Natural killer cell treated with Interleukin-12 subunit alpha and Interleukin-12 subunit beta and Interleukin-15 and Interleukin-18, amount 100 ng/mL, for 72 hours (primary cell): ENCODE measurements around the gene MYADML2. TPM values are rescaled to one million over a fixed set of nuclear protein-coding genes. Genes with fewer than 3 reads are reported as not detected.

Experiments used
- ATAC-seq, 2 donors: fragments of 150-1000 bp; cut with Tn5 transposase in 1 of 2; sonication (Bioruptor Pico), chemical (Tn5 transposase) in 1 of 2; 2 replicates each; pipeline ENCODE4 v1.10.0; 2021
- DNase-seq: peaks from one replicate; pipeline ENCODE4 v3.0.0; 2022; ENCODE audit warnings: low spot score
- H3K27ac Mint-ChIP-seq, 2 donors: 1 replicate in 1 of 2; 2 replicates in 1 of 2; pipeline ENCODE4 v1.8.0; 2022; ENCODE audit warnings: mixed read lengths in 2 of 2, mild to moderate bottlenecking in 1 of 2, moderate library complexity in 1 of 2
- H3K27me3 Mint-ChIP-seq, 2 donors: 1 replicate in 1 of 2; 2 replicates in 1 of 2; pipeline ENCODE4 v1.8.0; 2022; ENCODE audit warnings: mixed read lengths in 2 of 2
- H3K36me3 Mint-ChIP-seq: one replicate; pipeline ENCODE4 v1.8.0; 2022; ENCODE audit warnings: mixed read lengths
- H3K4me1 Mint-ChIP-seq, 2 donors: 1 replicate in 1 of 2; 2 replicates in 1 of 2; pipeline ENCODE4 v1.8.0; 2022; ENCODE audit warnings: low read depth in 2 of 2, mixed read lengths in 2 of 2, mild to moderate bottlenecking in 1 of 2
- H3K4me3 Mint-ChIP-seq: one replicate; pipeline ENCODE4 v1.8.0; 2022; ENCODE audit warnings: mixed read lengths
- H3K9me3 Mint-ChIP-seq: 2 replicates; pipeline ENCODE4 v1.8.0; 2022; ENCODE audit warnings: mixed read lengths
- total RNA-seq, 2 donors: library from RNA; stranded (reverse); gene quantifications; one replicate each; pipeline ENCODE4 v1.2.3, GENCODE V29; 2022

The MYADML2 gene, protein sequence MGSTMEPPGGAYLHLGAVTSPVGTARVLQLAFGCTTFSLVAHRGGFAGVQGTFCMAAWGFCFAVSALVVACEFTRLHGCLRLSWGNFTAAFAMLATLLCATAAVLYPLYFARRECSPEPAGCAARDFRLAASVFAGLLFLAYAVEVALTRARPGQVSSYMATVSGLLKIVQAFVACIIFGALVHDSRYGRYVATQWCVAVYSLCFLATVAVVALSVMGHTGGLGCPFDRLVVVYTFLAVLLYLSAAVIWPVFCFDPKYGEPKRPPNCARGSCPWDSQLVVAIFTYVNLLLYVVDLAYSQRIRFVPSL
- not detected for total RNA-seq

GRCh38 chr17:81947189-81947588 lies at the start of gene MYADML2:
Gene MYADML2, minus strand, starts transcription at chr17:81947233. Its CDS starts 5,492 bp downstream, at chr17:81941741.
- peaks cover 0 to 2% of the 10 kb centered on the region in 2 donors for H3K27me3 Mint-ChIP-seq
- ATAC-seq (no peak), DNase-seq (no peak)
- H3K36me3 Mint-ChIP-seq: no peaks in the 10 kb centered on the region
- H3K9me3 Mint-ChIP-seq: no peaks in the 10 kb centered on the region
- no peak within 1 kb of the TSS for H3K4me3 Mint-ChIP-seq
- no peaks in the 10 kb centered on the region for H3K4me1 Mint-ChIP-seq
- H3K27ac Mint-ChIP-seq: no peak within 1 kb of the TSS

GRCh38 chr17:81996232-81996756 lies 49.3 kb upstream of the MYADML2 start:
- Mint-ChIP-seq H3K4me1 (no peaks in the 10 kb centered on the region), H3K9me3 (no peaks in the 10 kb centered on the region), H3K27ac (no peak overlapping the region), H3K4me3 (no peak overlapping the region), H3K36me3 (no peaks in the 10 kb centered on the region), H3K27me3 (no peaks in the 10 kb centered on the region)
- DNase-seq (no peak), ATAC-seq (no peak)

DNA sequence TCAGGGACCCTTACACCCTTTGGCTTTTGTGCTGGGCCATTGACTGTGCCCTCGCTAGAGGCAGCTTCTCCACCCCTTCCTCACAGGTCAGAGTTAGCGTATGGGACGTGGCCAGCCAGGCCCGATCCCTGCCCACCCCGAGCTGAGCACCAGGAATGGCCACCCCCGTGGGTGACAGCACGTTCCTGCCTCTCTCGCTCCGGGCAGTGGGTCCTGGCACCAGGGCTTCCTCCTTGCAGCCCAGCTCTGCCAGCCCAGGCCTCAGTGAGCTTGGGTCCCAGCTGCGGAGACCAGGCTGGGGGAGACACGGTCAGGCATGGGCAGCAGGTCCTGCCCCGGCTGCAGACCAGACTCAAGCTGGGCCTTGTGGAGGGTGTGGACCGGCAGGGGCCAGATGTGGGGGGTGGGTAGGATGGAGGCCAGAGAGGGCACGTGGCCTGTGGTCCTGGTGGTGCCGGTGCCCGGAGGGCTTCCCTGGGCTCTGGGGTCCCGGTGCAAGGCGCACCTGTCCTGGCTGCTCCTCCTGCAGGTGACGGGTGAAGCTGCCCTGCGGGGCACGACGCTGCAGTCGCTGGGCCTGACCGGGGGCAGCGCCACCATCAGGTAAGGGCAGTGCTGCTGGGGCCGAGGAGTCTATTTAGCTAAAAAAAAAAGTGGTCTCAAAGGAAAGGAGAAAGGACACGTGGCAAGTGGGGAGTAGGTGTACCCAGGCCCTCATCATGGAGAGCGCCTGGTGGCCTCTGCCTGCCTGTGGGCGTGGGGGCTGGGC lies 48.6 kb upstream of the MYADML2 start:
- Mint-ChIP-seq H3K27ac (no peak overlapping the region), H3K36me3 (no peaks in the 10 kb centered on the region), H3K4me3 (no peak overlapping the region), H3K27me3 (no peaks in the 10 kb centered on the region), H3K4me1 (peaks cover 0 to 2% of the 10 kb centered on the region in 2 donors), H3K9me3 (no peaks in the 10 kb centered on the region)
- DNase-seq: no peak
- no peak for ATAC-seq

DNA sequence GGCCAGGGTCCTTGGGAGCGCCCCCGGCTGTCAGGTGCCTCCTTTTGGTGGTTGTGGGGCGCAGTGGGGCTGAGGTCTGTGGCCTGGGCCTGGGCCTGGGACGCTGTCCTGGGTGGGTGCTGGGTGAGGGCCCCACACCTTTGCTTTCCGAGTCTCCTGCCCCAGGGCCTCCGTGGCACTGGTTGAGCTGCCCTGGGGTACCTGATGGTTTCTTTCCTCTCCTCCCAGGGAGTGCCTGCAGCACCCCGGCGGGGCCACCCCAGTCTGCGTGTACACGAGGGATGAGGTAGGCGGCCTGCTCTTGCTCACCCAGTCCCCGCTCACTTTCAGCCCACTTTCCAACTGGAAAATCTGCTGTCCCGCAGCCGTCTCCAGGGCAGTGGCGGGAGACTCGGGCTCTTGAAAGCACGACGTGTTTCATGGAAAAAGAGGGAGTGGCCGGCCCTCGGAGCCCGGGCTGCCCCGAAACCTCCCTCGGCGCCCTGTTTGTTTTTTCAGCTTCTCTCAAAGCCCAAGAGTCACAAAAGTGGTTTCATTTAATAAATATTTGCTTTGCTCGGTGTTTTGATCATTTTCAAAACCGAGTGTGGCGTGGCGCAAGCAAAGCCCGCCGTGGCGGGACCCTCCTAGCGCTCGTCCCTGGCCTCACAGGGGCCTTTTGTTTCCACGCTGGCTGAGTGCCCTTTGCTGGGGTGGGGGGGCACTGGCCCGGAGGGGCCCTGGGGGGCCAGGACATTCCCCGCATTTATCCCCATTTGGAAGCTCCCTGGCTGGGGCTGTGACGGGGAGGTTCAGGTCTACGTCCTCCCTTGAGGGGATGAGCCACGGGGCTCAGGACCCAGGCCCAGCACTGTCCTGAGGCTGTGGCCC lies 47.8 kb upstream of the MYADML2 start:
- H3K4me3 Mint-ChIP-seq: no peak overlapping the region
- no peaks in the 10 kb centered on the region for H3K36me3 Mint-ChIP-seq
- peaks cover 0 to 4% of the 10 kb centered on the region in 2 donors for H3K4me1 Mint-ChIP-seq
- ATAC-seq: no peak
- H3K27me3 Mint-ChIP-seq: no peaks in the 10 kb centered on the region
- H3K27ac Mint-ChIP-seq: no peak overlapping the region
- no peak for DNase-seq
- no peaks in the 10 kb centered on the region for H3K9me3 Mint-ChIP-seq

- DNase-seq (no peak), ATAC-seq (no peak)
- H3K9me3 Mint-ChIP-seq: no peaks in the 10 kb centered on the region
- H3K27me3 Mint-ChIP-seq: no peaks in the 10 kb centered on the region
- H3K27ac Mint-ChIP-seq: no peak overlapping the region
- peaks cover 0 to 4% of the 10 kb centered on the region in 2 donors for H3K4me1 Mint-ChIP-seq
- no peaks in the 10 kb centered on the region for H3K36me3 Mint-ChIP-seq
- no peak overlapping the region for H3K4me3 Mint-ChIP-seq
These were observed 46.9 kb upstream of the MYADML2 start for GRCh38 chr17:81993729-81994592.

DNA sequence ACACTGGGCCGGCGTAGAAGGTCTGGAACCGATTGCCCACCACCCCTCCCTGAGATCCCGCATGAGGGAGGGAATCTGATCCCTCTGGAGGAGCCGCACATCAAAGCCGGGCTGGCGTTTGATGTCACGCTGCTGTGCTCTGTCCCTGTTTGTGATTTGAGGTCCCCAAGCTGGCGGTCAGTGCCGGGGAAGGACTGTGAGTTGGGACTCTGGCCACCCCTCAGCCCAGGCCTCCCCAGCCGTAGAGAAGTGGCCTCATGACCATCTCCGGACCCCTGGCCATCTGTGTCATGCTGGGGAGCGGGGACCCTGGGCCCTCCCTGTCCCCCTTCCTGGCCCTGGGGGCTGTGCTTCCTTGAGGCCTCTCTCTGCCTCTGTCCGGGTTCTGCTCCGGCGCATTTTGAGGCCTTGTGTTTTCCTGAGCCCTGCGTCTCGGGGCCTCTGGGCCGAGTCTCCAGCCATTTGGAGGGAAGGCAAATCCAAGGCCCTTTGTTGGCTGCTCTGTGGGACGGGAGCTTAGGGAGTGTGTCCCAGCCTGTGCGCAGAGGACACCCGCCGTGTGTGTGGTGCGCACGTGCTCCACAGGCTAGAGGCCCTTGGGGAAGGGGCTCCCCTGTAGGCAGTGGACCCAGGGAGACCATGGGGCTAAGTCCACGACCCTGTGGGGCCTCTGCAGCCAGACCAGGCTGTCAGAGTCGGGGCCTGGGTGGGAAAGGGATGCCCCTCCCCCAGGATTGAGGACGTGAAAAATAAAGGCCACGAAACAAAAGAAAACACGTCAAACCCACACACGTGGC lies 45.5 kb upstream of the MYADML2 start:
- Mint-ChIP-seq H3K4me1 (peaks cover 0 to 4% of the 10 kb centered on the region in 2 donors), H3K27ac (no peak overlapping the region), H3K9me3 (no peaks in the 10 kb centered on the region), H3K4me3 (no peak overlapping the region), H3K36me3 (no peaks in the 10 kb centered on the region), H3K27me3 (no peaks in the 10 kb centered on the region)
- ATAC-seq (no peak), DNase-seq (no peak)

DNA sequence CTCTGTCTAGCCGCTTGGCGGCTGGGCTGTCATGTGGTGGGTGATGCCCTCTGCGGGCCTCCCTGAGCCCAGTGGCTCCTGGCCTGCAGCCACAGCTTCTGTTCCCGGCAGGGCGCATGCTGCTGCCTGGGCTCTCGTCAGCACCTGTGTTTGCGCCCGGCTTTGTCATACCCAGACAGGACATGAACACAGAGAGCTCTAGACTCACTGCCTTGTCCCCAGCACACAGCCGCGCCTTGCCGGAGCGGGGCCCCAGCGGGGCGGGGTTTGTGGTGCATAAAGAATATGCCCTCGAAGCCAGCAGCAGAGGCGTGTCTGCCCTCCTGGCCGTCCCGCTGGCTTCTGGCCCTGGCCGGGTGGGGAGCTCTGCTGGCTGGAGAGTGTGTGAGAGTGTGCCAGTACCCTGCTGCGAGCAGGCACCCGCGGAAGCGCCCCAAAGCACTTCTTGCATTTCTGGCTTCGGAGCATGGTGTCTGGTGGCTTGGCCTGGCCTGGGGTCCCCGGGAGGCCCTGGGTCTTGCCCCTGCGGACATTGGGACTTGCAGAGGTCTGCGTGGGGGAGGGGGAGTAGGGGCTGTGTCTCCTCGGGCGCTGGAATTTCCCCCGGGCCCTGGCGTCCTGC lies 44.8 kb upstream of the MYADML2 start:
- DNase-seq: no peak
- ATAC-seq: no peak
- Mint-ChIP-seq H3K36me3 (no peaks in the 10 kb centered on the region), H3K4me1 (peaks cover 0 to 6% of the 10 kb centered on the region in 2 donors), H3K9me3 (no peaks in the 10 kb centered on the region), H3K4me3 (no peak overlapping the region), H3K27me3 (no peaks in the 10 kb centered on the region), H3K27ac (no peak overlapping the region)

DNA sequence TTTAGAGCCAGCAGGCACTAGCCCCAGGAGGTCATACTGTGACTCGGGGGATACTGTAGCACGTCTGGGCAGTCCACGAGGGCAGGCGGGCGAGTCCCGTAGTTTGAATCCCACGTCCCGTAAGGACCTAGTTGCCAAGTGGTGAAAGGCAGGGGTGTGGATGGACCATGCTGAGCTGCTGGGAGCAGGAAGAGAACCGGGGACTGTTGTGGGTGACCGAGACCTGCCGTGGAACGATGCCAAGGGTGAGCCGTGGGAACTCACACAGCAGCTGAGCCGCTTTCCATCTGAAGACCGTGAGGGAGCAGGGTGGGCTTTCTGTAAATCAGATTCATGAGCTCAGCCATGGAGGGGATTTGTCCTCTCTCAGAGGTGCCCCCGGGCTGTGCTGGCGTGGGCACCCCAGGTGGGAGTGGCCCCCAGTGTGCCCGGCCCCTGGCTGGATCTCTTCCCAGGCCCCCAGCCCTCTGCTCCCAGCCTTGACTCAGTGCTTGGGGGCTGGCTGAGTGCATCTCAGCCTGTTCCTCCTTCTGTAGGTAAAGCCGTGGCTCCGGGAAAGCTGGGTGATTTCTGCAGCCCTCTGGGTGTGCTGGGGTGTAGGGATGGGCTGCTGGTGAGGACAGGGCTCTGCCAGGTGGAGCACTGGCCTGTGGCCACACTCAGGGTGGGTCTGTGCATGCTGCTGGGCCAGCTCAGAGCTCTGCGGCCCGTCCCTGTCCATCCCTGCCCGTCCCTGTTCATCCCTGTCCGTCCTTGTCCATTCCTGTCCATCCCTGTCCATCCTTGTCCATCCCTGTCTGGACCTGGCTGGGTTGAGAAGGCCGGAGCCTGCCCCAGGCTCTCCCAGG lies 44.0 kb upstream of the MYADML2 start:
- H3K4me3 Mint-ChIP-seq: no peak overlapping the region
- DNase-seq: no peak
- no peak overlapping the region for H3K27ac Mint-ChIP-seq

GRCh38 chr17:81987161-81987770 lies 40.2 kb upstream of the MYADML2 start:
- Mint-ChIP-seq H3K9me3 (no peaks in the 10 kb centered on the region), H3K36me3 (peaks cover 4% of the 10 kb centered on the region), H3K27ac (no peak overlapping the region), H3K4me1 (peaks cover 0 to 13% of the 10 kb centered on the region in 2 donors), H3K4me3 (no peak overlapping the region), H3K27me3 (no peaks in the 10 kb centered on the region)
- no peak for ATAC-seq
- no peak for DNase-seq

More for the DNA sequence above, 44.0 kb upstream of the MYADML2 start:
- Mint-ChIP-seq H3K9me3 (no peaks in the 10 kb centered on the region), H3K36me3 (no peaks in the 10 kb centered on the region), H3K4me1 (peaks cover 0 to 9% of the 10 kb centered on the region in 2 donors), H3K27me3 (no peaks in the 10 kb centered on the region)
- no peak for ATAC-seq

DNA sequence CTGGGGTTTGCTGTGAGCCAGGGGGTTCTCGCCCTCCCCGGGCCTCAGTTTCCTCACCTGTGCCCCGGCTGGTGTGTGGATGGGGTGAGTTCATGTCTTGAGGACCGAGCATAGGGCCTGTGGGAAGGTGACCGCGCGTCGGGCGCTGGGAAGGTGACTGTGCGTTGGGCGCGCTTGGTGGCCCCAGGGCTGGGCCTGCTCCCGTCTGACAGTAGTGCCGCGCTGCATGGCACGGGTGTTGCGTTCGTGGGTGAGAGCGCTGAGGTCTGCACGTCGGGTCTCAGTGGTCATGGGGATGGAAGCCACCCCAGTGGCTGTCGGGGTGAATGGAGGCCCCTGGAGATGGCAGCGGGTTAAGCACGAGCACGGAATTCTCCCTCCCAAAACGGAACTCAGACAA lies 39.6 kb upstream of the MYADML2 start:
- Mint-ChIP-seq H3K4me3 (no peak overlapping the region), H3K27me3 (no peaks in the 10 kb centered on the region), H3K4me1 (peaks cover 0 to 13% of the 10 kb centered on the region in 2 donors), H3K27ac (no peak overlapping the region), H3K36me3 (peaks cover 4% of the 10 kb centered on the region), H3K9me3 (no peaks in the 10 kb centered on the region)
- no peak for ATAC-seq
- DNase-seq: no peak

- H3K4me1 Mint-ChIP-seq: peaks cover 6 to 13% of the 10 kb centered on the region in 2 donors
- H3K9me3 Mint-ChIP-seq: no peaks in the 10 kb centered on the region
- ATAC-seq: peak in 1 of 2 donors; percentile 28
- DNase-seq: no peak
- no peak overlapping the region for H3K27ac Mint-ChIP-seq
- H3K36me3 Mint-ChIP-seq: peaks cover 4% of the 10 kb centered on the region
- H3K27me3 Mint-ChIP-seq: no peaks in the 10 kb centered on the region
- no peak overlapping the region for H3K4me3 Mint-ChIP-seq
These were observed 37.9 kb upstream of the MYADML2 start for GRCh38 chr17:81984773-81985410.
